ENCODE data around the gene TUBB2B.
A peak's percentile ranks its signal among the peaks of the same experiment; 100 is the strongest.

The TUBB2B gene

DNA sequence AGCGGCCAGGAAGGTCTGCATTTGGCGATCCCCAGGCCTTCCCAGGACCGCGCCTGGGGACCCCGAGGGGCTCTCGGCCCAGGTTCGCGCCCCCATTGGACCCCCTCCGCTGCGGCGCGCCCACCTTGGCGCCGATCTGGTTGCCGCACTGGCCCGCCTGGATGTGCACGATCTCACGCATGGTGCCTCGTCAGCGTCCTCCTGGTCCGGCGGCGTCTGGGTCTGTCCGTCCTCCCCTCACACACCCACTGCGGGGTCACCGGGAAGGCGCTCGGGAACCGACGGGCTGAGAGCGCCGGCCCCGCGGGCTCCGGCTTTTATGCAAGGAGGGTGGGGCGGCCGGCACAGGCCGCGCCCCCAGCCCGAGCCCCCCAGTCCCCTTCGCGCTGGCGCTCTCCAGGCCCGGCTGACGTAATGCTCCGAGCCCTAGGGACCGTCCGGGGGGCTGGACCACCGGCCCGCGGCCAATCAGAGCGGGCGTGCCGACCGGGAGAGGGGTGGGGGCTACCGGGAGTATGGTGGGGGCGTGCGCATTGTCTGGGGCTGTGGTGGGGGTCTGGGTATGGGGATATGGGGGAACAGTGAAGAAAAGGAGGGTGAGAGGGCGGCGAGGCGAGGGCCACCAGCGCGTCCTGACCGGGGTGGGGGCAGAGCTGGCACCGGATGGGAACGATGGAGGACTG lies at the start of gene TUBB2B:
TSS of gene TUBB2B (minus strand) at position 291 of the 683 bp plus-strand sequence. CDS start at position 181, 110 bp downstream.
- no peak for DNase-seq

DNA sequence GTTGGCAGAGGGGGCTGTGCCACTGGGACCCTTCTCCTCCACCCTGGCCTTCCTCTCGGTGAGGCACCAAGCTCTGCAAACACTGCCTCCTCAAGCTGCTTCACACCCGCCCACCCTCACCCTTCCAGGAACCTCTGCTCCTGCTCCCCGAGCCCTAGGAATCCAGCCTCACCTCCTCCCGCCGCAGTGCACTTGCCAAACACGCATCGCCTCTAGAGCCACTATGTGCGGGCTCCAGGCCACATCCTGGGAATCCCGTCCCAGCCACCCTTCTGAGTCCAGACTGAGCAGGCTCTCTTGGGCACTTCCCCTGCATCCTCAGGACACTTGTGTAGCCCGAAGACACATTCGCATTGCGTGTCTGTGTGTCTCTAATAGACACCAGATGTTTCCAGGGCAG lies 49.8 kb upstream of the TUBB2B start:
- no peak for DNase-seq

DNA sequence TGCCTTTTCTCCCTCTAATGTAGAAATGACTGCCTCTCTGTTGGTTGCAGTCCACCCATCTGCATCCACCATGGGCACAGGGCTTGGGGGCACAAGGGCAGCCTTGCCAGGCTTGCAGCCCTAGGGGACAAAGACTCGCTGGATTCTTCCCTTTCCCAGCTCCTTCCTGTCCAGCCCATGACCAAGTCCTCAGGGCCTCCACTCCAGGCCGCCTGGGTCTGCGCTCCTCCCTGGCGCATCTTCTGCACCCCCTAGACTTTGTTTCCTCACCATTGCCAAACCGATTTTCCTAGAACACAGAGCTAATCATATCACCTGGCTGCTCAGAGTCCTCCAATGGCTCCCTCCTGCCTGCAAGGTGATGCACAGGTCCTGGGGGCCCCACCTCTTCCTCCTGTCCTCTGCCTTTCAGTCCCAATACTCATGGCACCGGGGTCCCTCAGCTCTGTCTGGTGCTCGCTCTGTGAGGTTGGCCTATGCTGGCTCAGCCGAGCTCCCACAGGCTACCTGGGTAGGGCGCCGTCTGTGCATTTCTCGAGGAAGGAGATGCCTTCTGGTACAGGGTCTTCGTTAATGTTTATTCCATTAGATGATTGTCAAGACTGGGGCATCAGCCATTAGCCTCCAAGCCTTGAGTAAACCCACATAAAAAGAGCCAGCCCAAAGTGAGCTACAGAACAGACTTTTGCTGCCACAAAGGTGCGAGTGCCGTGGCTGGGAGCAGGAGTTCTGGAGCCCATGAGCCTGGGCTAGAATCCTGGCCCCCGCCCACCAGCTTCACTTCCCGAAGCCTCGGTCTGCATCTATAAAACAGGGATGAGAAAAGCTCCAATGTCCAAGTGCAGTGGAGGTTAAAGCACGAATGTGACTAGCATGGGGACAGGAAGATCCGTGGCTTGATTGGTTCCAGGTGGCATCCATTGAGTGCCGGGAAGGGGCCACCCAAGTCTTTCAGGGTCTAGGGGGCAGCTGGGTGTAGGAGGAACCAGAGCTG lies 49.0 kb upstream of the TUBB2B start:
- no peak for DNase-seq

DNA sequence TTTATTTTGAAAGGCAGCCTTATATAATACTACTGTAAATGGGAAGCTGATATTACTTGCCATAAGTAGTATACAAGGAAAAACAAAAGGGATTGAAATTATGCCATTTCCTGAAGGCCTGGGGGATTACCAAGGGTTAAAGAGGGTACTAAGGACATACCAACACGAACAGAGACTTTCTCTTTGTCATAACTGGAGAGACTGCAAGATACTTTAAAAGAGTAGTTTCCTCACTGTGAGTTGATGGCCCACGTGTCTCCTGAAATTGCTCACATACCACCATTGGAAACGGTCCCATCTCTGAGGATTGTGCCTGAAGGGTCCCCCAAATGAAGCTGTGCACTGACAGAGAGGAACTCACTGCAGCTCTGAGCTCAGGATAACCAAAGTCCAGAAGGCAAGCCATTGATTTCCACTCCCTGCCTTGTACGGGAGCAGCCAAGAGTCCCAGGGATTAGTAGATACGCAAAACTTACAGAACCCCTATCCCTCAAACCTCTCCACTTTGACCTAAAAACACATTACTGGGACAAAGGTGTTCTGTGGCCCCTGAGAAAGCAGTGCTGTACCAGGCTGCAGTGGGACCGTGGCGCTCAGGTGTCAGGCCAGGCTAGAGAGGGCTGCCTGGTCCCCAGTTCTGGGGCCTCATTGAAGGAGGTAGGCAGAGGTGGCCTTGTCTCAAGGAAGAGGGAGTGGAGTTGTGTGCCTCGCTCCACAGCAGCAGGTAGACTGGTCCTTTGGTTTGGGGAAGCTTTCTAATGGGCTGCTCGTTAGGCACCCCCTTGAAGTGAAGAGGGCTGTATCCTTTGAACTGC lies 46.5 kb upstream of the TUBB2B start:
- no peak for DNase-seq

DNA sequence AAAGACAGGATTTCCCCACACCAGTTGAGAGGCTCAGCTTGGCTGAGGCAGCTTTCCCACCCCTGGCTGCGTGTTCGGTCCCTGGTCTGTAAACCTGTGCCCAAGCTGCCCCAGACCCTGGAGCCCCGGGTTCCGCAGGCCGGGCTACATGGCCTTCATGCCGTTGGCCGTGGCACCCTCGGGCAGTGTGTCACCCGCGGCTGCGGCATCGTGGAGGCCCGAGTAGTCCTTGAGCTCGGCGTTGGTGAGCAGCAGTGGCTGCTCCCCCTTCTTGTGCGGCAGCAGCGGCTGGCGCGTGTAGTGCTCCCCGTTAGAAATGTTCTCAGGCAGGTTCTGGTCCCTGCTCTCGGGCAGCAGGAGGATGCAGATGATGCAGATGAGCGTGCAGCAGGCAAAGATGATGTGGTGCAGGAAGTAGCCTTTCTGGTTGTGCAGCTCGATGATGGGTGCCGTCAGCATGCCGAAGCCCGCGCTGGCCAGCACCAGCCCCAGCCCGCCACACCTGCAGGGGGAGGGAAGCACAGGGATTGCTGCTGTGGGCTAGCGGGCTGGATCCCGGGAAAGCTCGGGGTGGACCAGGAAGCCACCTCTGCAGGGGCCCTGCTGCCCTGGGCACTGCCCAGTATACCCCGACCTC lies 45.6 kb upstream of the TUBB2B start:
- DNase-seq, result no peak

DNA sequence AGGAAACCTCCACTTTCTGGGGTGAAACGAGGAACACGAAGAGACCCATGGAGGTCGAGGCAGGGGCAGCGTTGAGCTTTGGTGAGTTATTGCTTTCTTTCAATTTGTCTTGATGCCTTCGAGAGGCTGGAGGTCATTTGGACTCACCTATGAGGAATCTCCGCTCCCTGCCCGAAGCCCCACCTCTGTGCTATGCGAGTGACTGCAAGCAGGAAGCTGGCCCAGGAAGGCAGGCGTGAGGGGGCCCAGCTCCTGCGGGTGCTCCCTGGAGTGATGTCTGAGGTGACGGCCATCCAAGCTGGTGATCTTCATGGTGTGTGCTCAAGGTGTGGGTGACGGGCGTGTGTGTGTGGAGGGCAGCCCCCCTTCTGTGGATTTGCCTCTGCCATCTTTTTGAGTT lies 44.3 kb upstream of the TUBB2B start:
- no peak for DNase-seq

DNA sequence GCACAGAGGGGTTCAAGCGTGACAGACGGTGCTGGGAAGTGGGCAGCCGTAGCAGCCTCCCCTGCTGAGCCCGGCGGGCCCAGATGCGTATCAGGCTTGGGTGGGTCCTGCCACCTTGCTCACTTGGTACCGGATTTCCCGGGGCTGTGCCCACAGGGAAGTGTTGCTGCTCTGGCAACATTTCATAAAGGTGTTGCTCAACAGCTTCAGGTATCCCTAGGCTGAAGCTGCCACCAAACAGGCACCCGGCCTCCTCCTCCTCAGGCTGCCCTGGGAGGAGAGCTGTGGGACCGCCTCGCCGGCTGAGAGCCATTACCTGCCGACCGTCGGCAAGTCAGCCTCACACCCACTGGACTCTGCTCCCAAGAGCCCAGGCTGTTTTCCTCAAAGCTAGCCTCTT lies 42.8 kb upstream of the TUBB2B start:
- DNase-seq, result no peak

DNA sequence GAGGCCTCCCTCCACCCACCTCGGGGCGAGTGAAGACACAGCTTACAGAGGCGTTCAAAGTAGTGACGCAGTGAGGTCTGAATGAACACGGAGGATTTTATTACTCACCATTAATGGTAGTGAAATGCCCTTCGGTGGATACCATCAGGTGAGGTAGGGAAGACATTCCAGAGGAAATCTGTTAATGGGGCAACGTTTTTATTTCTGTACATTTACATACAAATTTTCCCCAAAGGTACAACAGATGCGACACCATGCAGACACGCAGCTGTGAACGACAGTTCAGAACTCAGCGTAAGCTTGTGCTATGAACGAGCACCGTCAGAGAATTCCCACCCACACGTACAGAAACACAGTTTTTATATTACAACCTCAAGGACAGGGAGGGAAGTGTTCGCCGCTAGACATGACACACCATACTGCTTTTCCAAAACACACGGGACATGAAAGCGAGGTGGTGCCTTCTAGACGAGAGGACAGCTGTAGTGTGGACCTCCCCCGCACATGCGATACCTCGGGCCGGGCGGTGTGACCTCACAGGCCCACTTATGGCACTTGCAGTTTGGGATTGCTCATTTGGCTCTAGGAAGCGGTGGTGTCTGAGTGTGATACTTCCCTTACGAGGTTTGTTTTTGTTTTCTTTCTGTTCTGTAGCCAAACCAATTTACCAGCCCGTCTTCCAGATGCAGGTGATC lies 42.0 kb upstream of the TUBB2B start:
- DNase-seq, result no peak

DNA sequence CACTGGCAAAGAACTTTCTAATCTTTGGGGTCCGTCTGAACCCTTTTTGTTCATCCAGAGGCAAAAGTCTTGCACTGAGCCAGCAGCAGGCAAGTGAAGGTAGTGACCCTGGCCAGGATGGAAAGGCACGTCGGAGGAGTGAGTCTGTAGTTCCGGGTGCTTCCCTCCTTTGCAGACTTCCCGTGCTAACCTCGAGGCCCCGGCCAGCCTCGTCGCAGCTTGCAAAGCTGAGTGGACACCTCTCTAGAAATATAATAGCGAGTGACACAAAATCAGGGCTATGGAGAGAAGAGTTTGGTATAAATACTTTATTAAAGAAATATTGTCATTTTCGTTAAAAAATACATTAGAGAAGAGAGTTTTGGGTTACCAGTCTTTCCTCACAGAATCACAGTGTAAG lies 41.2 kb upstream of the TUBB2B start:
- no peak for DNase-seq

DNA sequence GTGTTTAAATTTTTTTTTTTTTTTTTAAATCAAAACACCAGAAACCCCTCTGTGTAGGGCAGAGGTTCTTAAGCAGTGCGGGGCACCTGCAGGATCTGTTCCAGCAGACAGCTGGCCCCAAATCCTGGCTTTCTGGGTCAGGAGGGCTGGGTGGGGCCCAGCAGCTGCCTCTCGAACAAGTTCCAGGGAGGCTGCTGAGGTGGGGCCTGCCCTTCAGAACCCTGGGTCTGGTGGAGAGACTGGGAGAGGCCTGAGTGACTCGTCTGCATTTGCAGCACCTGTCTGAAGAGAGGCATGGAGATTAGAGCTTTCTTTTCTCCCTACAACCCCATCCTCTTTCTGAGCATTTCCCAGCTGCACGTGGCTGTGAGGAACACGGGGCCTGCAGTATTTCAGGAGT lies 39.7 kb upstream of the TUBB2B start:
- no peak for DNase-seq

DNA sequence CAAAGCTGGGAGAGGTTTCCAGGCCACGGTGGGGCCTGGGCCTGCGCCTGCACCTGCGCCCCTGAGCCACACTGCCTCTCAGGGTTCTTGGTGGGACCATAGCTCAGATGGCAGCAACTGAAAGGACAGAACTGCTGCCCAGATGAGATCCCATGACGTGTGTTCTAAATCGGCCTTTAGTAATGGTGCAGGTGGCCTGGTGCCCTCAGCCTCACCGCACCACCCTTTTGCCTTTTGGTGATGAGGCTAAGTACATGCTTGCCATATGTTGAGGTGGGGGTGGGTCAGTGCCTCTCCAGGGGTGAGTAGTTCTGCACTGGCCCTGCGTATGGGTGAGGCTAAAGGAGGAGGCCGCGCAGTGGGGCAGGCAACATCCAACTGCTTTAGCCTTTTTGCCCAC lies 38.7 kb upstream of the TUBB2B start:
- no peak for DNase-seq

DNA sequence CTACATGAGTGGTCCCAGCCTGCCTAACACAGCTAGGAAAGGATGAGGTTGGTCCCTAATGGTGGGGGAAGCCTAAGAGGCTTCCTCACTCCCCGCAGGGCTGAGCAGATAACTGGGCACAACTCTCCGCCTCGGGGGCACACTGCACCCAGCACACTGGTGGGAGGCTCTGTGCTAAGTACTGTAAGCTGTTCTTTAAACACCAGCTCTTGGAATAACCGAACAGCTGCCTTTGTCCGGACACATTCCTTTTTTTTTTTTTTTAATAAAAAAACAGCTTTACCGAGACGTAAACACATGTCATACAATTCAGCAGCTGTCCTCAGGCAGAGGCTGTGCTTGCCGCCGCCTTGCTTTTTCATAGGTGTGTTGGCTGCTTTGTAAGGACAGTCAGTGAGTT lies 38.2 kb upstream of the TUBB2B start:
- DNase-seq, result no peak

DNA sequence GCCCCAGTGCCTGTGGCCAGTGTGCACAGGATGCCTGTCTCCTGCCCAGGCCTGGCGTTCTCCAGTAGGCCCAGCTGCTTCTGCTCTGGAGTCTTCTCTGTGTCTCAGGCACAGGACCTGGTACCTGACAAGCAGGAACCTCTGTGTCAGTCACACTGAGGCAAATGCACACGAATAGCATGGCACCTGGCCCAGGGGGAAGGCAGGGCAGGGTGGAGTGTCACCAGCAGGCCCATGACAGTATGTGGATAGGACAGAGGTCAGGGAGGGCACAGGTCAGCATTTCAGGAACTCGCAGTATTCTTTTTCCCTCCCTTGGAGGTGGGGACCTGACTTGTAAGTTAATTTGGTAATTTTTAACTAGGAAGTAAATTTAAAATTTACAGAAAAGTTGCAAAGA lies 36.9 kb upstream of the TUBB2B start:
- no peak for DNase-seq

DNA sequence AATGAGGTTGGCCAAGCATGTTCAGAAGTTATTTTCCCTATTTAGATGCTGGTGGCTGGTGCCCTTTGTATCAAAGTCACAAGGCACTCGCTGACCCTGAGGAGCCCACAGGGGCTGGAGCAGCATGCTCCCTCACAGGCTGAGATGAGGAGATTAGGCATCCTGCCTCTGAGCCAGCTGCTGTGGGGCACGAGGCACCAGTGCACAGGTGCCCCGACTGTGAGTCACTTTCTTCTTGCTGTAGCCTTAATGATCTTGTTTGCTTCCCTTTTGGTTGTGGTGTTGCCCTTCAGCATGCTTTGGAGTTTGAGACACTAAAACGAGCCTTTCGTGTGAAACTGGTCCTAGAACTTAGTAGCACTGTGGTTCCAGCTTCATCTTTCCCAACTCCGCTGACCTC lies 35.6 kb upstream of the TUBB2B start:
- DNase-seq, result no peak

DNA sequence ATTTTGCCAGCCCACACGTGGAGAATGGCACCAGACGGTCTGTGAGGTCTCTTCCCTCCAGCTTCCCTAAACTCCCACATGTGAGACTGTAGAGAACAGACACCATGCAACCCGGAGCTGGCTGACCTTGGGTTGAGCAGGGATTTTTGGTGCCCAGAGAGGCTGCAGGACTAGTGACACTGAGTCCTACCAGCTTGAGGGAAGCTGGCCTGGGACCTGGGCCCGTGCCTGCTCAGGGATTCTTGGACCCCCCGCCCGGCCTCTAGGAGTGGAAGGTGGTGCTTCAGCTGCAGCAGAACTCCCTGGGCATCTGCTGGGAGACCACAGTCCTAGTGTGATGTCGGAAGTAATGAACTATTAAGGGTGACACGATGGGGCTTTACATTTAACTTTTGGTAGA lies 34.5 kb upstream of the TUBB2B start:
- DNase-seq, result no peak

DNA sequence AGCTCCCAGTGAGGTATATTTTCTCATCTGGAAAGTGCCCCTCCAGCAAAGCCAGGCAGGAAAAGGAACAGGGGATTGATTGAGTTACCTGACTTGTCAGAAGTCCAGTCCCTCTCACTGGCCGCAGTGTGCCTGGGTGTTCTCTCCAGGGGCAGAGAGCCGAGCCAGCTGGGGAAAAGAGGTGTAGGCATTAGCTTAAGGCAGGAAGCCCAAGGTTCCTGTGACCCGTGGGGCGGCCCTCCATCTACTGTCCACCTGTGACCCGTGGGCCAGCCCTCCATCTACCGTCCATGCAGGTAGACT lies 34.0 kb upstream of the TUBB2B start:
- DNase-seq, result no peak

DNA sequence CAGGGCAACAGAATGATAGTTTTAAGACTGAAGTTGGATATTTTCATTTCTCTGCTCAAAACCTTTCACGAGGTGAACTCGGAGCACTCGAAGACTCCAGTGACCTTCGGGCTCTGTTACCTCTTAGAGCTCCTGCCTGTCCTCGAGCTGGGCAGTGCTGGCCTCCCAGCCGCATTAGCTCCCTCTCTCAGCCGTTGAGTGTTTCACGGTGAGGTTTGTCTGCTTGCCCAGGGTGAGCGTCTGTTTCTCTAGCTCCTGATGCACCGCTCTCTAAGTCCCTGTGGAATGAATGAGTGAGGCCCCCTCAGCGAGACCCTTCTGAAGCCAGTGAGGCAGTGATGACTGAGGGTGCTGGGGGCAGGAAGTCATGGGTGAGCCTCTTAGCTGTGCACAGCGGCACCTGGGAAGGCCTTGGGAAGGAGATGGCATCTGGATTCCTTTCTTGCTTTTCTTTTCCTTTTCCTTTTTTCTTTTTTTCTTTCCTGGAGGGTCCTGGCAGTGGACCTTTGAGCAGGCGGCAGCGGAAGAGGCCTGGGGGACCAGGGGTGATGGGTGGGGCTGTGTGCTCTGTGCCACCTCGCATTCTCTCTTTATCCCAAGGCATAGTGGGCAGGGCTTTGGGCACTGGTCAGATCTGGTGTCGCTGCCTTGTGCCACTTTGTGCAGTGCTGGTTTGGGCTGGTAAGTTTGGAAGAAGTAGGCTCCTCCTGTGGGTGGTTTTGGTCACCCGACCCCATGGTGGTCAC lies 33.5 kb upstream of the TUBB2B start:
- no peak for DNase-seq

DNA sequence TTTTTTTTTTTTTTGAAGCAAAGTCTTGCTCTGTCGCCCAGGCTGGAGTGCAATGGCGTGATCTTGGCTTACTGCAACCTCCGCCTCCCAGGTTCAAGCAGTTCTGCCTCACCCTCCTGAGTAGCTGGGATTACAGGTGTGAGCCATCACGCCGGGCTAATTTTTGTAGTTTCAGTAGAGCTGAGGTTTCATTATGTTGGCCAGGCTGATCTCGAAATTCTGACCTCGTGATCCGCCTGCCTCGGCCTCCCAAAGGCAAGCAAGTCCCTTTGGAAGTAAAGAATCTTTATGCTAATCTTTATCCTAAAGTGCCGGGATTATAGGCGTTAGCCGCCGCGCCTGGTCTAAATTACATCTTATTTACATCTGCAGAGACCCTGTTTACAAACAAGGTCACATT lies 32.8 kb upstream of the TUBB2B start:
- DNase-seq, result no peak

DNA sequence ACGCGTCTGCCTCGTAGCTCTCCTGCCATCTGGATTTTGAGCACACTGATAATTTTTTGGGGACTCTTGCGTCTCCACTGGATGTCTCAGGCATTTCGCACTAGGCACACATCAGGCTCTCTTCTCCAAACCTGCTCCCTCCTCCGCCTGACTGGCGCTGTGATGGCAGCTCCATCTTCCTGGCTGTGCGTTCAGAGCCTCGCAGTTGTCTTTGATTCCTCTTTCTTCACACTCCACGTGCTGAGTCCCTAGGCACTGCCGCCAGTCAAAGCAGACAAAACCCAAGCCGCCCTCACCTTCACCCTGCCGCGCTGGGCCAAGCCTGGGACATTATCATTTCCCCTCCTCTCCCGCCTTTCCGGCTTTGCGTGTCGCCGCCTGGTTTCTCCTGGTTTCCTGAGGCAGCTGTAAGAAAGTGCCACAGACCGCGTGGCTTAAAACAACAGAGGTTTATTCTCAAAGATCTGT lies 32.1 kb upstream of the TUBB2B start:
- peak; percentile 20 for DNase-seq

DNA sequence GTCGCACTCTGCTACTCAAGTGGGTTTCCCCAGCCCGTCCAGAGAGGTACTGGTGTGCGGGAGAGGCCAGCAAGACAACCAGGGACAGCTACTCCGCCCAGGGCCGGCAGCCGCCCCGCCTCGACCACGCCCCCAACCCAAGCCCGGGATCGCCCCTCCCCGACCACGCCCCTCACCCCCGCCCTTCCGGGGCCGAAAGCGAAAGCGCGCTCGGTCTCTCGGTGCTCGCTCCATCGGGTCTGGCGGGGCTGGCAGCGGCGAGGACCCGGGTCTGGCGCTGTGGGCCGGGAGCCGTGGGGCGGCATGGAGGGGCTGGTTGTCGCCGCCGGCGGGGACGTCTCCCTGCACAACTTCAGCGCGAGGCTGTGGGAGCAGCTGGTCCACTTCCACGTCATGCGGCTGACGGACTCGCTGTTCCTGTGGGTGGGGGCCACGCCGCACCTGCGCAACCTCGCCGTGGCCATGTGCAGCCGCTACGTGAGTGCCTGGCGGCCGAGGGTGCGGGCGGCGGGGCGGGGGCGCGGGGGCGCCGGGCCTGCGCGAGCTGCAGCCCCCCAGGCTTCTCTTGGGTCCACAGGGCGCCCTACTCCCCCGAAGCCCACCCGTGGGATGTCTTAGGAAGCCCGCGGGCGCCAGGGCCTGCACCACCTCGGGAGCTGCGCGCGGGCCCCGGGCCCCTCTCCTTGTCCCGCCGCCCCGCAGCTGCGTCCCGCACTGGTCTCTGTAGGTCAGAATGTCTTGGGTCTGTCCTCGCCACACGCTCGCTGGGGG lies 31.5 kb upstream of the TUBB2B start, which contains the start of gene PSMG4:
TSS of gene PSMG4 (plus strand) at position 228 of the 771 bp plus-strand sequence. CDS start at position 304, 76 bp downstream.
- DNase-seq, result peak; percentile 93

DNA sequence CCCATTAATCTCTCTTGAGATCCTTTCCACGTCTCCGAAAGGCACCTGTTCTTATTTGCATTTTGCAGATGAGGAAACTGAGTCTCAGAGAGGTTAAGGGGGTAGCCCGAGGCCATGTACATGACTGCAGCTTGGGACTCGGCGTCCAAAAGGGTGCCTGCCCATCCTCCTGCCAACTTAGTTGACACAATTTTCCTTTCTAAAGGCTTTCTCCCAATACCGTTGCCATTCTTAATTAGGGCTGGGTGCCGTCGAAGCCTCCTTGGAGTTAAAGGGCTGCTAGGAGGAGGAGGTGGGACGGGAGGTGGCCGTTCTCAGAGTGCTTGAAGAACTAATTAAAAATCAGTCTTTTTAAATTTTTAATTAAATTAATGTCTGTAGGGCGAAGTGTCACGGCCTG lies 30.7 kb upstream of the TUBB2B start:
- no peak for DNase-seq

All from CD4-positive, alpha-beta T cell treated with Interleukin-21 for 1 hour (primary cell).